Activated CD4-positive, alpha-beta T cell treated with anti-CD3 and anti-CD28 coated beads, Interleukin-2, amount 50 U/mL, for 48 hours (primary cell): ENCODE data around the gene ISG15.
"Not testable (repeated sequence)": the region's sequence is repeated elsewhere in the genome, so short reads cannot be mapped to it uniquely, and the experiment has no call there.

ENCODE experiments used
- DNase-seq, 2 experiments: peaks; one replicate each; pipeline ENCODE4 v3.0.0-alpha.2; 2020

ISG15 gene

GRCh38 chr1:1030867-1031658 lies 17.8 kb downstream of the ISG15 start:
- not testable (repeated sequence) for DNase-seq

DNA sequence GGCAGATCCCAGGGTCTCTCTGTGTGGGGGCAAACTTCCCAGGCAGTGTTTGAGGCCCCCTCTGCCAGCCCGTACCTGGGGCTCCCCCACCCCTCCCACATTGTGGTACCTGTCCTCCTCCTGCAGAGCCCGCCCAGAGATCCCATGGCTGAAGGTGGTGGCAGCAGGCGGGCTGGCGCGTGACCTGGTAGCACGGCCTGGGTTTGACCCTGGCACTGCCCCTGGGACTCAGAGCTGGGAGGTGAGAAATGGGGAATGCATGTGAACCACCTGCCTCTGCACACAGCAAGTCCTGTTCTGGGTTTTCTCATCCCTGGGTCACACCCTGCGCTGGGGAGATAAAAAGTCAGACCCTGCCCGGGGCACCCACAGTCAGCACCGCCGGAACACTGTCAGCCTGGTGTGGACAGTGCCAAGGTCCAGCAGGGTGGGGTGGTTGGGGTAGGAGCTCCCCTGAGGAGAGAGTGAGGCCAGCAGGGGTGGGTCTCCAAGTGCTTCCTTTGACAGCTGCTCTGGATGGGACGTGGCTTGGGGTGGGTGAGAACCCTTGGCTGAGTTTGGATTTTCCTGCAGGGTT lies 18.4 kb downstream of the ISG15 start:
- no peak for DNase-seq

- no peak for DNase-seq
Measured at GRCh38 chr1:1032424-1032823, 19.1 kb downstream of the ISG15 start.

DNA sequence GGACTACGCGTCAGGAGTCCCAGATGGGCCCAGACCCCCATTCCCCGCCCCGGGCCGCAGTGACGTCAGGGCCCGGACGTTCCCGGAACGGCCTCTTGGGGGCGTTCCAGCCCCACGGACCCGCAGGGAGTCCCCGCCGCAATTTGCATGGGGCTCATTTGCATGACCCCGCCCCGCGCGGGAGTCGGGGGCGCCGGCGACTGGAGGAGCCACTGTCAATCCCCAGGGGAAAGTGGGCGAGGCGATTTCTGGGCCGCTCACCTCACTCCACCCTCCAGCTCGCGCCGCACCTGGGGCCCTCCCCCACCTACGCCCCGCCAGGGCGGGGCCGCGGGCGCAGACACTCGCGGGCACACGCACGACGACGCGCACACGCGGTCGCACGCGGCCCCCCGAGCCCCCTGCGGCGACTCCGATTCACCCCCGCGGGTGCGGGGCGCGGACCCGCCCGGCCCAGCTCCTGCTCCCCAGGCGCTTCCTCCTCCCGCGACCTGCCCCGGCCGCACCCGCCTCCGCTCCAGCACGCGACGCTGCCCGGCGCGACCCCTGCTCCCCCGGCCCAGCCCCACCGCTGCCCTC lies 19.8 kb downstream of the ISG15 start:
- peak; percentile 93 to 95 for DNase-seq

DNA sequence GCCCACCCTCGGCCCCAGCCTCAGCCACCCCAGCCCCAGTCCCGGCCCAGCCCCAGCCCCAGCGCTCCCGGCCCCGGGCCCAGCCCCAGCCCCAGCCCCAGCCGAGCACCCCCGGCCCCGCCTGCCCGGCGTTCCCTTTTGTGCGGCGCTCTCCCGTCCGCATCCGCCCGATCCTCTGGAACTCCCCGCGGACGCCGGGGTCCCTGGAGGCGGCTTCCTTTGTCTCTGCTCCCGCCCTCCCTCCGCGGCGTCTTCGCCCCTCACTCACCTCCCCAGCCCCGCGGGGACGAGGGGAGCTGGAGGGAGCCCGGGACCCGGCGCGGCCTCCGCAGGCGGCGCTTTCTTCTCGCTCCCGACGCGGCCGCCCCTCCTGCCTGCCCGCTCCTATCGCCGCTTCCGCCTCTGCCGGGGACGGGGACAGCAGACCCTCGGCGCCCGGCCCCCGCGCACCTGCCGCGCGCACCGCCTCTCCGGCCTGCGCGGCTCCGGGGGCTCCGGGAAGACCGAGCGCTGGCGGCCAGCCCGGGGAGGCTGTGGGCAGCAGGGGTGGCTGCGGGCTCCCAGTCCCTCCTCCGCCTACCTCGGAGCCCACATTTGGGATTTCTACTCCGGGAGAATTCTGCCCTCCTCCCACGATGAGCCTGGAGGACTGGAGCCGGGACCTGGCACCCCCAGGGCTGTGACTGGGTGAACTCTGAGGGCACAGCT lies 20.6 kb downstream of the ISG15 start:
- peak; percentile 25 to 31 for DNase-seq

DNA sequence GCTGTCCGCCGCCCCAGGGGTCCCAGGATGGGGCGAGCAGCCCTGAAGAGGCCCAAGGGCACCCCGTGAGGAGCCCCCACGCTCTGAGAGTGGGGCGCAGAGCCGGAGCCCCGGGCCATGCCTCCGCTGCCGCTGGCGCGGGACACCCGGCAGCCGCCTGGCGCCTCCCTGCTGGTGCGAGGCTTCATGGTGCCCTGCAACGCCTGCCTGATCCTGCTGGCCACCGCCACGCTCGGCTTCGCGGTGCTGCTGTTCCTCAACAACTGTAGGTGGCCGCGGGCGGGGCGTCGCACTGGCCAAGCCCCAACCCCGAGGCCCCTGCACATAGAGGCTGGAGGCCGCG lies 21.1 kb downstream of the ISG15 start:
- DNase-seq, result no peak

- no peak for DNase-seq
Measured at GRCh38 chr1:1035291-1035943, 22.1 kb downstream of the ISG15 start.

DNA sequence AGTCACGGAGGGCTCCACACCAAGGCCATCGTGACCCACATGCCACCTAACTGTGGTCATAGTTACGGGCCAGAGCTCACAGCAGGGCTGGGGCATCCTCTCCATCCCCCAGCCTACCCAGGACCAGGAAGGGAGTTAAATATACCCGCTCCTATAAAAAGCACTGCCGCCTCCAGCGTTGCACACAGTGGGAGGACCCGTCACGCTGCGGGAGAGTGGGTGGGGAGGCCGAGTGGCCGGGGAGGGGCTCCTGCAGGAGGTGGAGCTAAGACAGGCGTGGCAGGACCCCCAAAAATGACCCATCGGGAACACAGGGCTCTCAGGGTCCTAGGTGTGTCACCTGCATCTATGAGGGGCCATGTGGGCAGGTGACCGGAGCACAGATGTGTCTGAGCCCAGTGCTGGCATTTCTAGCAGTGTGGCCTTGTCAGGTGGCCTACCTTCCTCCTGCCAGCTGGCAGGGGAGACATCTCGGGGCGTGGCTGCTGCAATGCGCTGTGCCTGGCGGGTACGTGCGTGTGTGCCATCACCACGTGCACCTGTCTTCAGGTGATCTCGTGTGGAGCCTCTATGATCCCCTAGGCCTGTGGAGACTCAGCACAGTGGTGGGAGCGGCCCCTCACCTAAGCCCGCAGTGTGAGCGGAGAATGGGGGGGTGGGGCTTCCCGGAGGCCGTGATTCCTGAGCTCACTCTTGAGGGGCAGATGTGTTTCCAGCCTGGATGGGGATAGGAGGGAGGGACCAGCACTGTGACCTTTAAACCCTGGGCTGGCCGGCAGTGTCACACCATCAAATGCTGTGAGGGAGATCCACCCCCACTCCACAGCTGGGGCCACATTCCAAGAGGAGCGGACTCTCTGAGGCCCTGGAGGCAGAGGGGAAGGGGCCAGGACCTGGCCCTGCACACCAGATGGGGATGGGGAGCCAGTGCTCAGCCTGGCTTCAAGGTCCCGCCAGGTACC lies 24.4 kb downstream of the ISG15 start:
- DNase-seq, result no peak

DNA sequence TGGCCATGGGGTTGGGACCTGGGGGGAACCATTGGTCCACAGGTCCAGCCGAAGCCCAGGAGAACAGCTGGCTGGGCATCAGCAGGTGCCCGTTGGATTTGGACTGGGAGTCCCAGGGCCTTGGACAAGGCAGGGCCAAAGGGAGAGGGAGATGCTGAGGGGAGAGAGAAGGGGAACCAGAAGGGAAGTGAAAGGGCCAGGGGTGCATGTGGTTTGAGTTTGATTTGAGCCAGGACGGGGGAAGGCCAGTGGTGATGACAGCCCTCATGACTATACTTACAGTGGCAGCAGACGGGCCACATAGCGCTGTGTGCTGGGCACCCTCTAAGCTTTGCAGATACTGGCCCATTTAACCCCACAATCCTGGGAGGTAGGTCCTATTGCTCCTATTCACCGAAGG lies 25.4 kb downstream of the ISG15 start:
- no peak for DNase-seq

- peak in 1 of 2 experiments; percentile 49 for DNase-seq
Measured at GRCh38 chr1:1039145-1039910, 26.0 kb downstream of the ISG15 start.

- DNase-seq, result peak; percentile 72
Measured at GRCh38 chr1:1040004-1040991, 27.0 kb downstream of the ISG15 start.

GRCh38 chr1:1041092-1041523 lies 27.8 kb downstream of the ISG15 start:
- no peak for DNase-seq

DNA sequence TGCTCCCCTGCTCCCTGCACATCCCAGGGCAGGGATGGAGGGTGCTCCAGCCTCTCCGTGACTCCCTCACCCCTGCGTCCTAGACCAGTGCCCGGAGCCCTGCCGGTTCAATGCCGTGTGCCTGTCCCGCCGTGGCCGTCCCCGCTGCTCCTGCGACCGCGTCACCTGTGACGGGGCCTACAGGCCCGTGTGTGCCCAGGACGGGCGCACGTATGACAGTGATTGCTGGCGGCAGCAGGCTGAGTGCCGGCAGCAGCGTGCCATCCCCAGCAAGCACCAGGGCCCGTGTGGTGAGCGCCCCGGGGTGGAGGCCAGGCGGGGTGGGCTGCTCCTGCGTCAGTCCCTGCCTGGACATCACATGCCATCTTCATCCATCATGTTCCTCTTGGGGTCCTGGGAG lies 28.6 kb downstream of the ISG15 start:
- no peak for DNase-seq

GRCh38 chr1:1042835-1043234 lies 29.5 kb downstream of the ISG15 start:
- no peak for DNase-seq

- DNase-seq, result no peak
Measured at GRCh38 chr1:1043411-1043810, 30.1 kb downstream of the ISG15 start.

GRCh38 chr1:1043921-1044320 lies 30.6 kb downstream of the ISG15 start:
- no peak for DNase-seq

DNA sequence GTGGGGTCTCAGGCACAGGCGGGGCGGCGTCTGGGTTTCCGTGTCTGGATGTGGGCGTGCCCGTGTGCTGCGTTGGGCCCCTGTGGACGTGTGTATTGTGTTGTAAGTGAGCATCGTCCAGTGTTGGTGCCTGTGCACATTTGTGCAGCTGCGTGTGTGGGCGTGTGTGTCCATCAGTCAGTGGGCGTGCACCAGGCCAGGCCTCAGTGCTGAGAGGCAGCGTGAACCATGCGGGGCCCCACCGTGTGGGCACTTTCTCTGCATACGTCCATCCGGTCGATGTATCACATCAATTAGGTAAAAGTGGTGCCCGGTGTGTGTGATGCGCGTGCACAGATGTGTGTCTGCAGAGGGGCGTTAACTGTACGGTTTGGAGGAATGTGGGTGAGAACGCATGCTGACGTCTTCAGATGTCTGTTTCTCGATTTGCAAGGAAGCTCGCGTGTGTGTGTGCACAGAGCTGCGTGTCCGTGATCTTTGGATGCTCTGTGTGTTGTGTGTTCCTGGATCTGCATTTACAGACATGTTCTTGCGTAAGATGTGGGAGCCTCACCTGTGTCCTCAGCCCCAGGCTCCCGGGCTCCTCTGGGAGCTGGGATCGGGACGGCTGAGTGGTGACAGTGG lies 31.3 kb downstream of the ISG15 start:
- no peak for DNase-seq

DNA sequence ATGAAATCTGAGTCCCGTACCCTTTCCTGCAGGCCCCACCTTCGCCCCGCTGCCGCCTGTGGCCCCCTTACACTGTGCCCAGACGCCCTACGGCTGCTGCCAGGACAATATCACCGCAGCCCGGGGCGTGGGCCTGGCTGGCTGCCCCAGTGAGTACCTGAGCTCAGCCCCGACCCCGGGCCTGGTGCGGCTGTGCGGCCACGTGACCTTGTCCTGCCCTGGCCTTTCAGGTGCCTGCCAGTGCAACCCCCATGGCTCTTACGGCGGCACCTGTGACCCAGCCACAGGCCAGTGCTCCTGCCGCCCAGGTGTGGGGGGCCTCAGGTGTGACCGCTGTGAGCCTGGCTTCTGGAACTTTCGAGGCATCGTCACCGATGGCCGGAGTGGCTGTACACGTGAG lies 31.8 kb downstream of the ISG15 start:
- no peak for DNase-seq

DNA sequence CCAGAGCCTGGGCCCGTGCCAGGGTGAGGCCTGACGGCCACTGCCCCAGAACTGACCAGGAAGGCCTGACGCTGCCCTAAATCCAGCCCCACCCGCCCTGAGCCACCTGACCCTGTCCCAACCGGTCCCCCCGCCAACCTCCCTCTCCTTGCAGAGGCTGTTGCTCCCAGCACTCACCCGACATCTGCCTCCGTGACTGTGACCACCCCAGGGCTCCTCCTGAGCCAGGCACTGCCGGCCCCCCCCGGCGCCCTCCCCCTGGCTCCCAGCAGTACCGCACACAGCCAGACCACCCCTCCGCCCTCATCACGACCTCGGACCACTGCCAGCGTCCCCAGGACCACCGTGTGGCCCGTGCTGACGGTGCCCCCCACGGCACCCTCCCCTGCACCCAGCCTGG lies 32.9 kb downstream of the ISG15 start:
- DNase-seq, result no peak
